NCI-H2196 treated with DMSO at 0.1 percent for 48 hours (cell line): ENCODE data around the gene PRSS36.
A peak's percentile ranks its signal among the peaks of the same experiment; 100 is the strongest.
"Not testable (repeated sequence)": the region's sequence is repeated elsewhere in the genome, so short reads cannot be mapped to it uniquely, and the experiment has no call there.

Experiments
- DNase-seq: peaks from one replicate; lab custom pipeline; 2025; ENCODE audit not compliant: unreplicated experiment; lab: John Stamatoyannopoulos, UW

Gene PRSS36

DNA sequence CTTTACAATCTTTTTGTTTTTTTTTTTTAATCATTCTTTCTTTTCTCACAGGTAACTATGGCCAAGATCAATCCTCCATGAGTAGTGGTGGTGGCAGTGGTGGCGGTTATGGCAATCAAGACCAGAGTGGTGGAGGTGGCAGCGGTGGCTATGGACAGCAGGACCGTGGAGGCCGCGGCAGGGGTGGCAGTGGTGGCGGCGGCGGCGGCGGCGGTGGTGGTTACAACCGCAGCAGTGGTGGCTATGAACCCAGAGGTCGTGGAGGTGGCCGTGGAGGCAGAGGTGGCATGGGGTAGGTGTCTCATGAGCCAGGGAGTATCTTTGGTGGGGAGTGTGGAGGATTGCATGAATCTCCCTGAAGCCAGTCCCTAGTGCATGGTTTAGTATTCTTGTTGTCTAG lies 35.0 kb upstream of the PRSS36 start:
- DNase-seq, result no peak

DNA sequence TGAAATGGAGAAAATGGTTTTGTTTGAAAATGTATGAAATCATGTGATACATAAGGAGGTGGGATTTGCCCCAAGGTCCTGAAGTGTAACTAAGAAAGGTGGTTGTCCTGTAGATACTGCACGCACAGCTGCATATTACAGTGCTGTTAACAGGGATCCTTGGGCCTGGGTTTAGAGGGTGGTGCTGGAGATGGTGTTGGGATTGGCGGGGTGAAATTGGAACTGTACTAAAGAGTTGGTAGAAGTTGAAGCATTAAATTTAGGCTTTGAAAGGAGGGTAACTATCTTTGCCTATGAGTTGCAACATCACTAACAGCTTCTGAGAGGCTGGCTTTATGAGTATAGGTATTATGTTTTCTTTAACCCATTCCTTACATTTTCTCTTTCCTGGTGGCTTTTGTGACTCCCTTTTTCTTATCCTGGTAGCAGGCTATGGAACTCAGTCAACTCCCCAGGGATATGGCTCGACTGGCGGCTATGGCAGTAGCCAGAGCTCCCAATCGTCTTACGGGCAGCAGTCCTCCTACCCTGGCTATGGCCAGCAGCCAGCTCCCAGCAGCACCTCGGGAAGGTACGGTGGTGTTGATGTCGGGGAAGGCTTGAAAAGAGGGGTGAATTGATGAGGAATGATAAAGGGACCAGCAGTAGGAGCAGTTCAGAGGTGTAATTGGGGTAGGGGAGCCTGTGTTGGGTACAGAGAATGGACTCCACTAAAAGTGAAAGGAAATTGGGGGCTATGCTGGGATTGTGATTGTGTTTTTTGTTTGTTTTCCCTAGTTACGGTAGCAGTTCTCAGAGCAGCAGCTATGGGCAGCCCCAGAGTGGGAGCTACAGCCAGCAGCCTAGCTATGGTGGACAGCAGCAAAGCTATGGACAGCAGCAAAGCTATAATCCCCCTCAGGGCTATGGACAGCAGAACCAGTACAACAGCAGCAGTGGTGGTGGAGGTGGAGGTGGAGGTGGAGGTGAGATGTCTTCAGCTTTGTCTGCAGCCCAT lies 33.9 kb upstream of the PRSS36 start:
- no peak for DNase-seq

DNA sequence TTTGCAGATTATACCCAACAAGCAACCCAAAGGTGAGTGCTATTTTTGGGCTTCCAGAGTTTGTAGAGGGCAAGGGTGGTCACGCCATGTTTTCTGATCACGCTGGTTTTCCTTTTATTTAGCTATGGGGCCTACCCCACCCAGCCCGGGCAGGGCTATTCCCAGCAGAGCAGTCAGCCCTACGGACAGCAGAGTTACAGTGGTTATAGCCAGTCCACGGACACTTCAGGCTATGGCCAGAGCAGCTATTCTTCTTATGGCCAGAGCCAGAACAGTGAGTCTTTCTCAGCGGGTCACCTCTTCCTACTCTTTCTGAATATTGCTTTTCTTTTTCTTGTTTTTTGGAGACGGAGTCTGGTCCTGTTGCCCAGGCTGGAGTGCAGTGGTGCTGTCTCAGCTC lies 32.5 kb upstream of the PRSS36 start:
- no peak for DNase-seq

DNA sequence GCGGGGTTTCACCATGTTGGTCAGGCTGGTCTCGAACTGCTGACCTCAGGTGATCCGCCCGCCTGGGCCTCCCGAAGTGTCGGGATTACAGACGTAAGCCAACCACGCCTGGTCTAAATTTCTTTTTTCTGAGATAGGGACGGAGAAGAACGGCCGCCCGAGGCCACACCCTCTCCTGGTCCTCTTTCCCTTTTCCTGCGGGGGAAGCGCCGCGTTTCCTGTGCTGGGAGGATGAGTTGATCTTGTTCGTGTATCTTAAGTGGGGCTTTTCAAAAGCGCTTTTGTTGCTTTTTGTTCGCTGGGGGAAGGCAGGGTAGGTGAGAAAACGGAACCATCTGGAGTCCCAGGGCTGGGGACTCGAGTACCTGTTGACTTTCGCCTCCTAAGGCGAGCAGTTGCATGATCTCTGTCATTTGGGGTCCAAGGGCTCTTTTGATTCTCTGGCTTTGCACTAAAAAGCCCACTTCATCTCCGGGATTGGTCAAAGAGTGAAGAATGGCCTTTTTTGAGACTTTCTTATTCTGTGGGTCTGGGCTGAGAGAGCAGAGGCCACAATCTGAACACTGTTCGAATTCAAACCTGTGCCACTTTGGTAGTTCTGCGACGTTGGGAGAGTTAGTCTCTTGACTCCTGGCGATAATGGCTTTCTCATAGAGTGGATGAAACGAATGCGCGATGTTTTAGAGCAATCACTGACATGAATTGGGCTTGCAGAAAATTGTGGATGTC lies 31.4 kb upstream of the PRSS36 start:
- DNase-seq, result no peak

DNA sequence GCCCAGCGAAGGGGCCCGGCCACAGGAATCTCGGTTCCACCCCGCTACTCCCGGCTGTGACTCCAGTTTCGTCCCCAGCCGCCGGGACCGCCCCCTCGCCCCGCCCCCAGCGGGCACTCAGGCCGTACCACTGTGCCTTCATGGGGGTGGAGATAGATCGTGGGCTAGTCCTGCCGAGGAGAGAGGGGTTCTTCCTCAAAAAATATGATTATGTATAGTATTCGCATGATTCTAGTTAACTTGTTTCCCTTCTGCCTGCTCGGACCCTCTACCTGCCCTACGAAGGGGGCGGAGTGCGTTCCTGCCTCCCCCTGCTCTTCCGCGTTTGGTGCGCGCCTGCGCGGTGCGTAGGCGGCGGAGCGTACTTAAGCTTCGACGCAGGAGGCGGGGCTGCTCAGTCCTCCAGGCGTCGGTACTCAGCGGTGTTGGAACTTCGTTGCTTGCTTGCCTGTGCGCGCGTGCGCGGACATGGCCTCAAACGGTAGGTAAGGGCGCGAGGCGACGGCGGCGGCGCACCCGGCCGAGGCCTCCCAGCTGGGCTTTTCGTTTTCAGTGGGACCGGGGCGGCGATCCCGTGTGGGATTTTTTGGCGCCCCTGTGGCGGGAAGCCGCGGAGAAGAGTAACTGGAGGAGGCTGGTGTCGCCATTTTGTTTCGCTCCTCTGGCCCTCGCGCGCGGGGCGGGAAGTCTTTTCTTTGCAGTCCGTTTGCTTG lies 30.0 kb upstream of the PRSS36 start, which contains the start of gene FUS:
Gene FUS (plus strand): TSS at position 393 of the 713 bp plus-strand sequence. CDS start 76 bp downstream, at position 469.
- DNase-seq, result peak; percentile 57

DNA sequence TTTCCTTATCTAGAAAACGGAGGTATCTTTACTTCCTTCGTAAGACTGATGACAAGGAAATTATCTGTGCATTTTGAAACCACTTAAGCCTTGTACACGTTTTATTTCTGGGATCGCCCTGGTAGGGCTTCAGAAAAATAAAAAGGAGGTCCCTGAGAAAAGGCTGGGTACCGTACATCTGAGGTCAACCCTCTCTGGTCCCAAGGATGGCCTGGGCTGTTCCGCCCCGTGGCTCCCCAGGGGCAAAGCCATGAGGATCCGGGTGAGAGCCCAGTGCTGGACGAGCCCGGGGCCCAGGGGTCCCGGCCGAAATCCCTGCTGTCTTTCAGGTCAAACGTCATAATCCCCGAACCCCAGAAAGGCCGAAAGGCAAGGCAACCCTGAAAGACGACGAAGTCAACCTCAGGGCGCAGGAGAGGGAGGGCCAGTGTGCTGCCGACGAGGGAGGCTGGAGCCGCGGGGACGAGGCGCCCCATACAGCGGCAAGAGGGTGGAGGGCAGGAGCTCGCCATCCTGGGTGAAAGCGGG lies 29.4 kb upstream of the PRSS36 start:
- no peak for DNase-seq

DNA sequence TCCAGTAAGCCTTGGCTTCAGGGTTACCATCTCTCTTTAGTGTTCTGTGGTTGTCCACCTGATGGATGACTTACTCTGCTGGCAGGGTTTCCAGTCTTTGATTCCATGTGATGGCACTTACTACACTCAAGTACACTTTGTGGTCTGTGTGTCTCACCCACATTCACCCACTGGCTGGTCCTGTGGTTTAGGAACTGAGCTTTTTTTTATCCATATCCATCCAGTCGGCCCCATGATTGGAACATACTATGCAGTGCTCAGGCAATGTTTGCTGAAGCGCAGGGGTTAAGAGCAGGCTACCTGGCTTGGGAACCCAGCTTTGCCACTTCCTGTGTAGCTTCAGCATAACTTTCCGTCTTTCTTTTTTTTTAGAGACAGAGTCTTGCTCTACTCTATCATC lies 27.3 kb upstream of the PRSS36 start:
- peak; percentile 28 for DNase-seq

DNA sequence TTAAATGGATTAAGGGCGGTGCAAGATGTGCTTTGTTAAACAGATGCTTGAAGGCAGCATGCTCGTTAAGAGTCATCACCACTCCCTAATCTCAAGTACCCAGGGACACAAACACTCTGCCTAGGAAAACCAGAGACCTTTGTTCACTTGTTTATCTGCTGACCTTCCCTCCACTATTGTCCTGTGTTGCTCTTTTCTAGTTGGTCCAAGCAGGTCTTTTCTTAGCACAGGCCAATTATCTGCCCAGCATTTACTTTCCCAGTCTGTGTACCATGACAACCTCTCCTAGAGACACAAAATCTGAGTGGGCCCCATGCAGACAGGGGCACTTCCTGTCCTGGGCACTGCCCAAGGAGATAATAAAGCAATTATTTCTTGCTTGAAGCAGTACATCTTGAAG lies 20.2 kb upstream of the PRSS36 start:
- not testable (repeated sequence) for DNase-seq

DNA sequence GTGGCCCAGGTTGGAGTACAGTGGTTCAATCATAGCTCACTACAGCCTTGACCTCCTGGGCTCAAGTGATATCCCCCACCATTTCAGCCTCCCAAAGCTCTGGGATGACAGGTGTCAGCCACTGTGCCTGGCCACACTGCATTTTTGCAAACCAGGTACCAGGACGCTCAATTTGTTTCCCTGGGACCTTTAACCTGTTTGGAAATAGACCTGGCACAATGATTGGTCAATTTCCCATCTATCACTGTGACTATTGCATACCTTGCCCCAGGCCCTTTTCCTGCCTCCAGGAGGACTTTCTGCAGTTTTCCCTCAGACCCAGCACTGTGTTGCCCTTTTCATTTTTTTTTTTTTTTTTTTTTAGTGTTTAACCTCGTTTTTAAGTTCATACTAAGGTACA lies 19.0 kb upstream of the PRSS36 start:
- no peak for DNase-seq

DNA sequence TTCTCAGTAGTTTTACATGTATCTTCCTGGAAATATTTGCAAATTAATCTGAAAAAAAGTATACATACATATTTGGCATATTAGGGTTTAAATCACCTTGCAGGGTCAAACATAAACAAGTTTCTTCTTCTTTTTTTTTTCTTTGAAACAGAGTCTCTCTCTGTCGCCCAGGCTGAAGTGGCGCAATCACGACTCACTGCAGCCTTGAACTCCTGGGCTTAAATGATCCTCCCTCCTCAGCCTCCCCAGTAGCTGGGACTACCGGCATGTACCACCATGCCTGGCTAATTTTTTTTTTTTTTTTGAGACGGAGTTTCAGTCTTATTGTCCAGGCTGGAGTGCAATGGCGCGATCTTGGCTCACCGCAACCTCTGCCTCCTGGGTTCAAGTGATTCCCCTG lies 17.4 kb upstream of the PRSS36 start:
- DNase-seq, result no peak

DNA sequence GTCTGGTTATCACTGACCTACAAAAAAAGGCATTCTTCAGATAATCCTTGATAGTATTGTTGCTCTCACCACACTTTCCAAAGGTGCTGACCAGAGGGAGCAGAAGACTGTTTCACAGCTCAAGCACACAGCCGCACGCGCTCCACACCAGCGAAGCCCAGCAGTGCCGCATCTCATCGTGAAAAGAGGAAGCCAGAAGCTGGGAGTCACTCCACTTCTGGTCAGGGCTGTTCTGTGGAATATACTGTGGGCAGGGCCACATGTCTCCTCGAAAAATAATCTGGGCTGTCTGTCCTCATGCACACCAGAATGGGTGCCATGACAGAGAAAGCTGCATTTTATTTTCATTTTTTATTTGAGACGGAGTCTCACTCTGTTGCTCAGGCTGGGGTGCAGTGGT lies 7.3 kb upstream of the PRSS36 start:
- no peak for DNase-seq

DNA sequence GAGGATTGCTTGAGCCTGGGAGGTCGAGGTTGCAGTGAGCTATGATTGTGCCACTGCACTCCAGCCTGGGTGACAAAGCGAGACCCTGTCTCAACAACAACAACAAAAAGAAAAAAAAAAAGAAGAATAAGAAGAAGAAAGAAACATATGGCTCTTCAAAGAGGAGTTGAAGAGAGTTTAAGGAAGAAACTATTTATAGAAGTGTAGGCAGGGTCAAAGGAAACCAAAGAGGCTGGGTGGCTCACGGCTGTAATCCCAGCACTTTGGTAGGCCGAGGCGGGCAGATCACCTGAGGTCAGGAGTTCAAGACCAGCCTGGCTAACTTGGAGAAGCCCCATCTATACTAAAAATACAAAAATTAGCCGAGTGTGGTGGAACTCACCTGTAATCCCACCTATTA lies 1.1 kb upstream of the PRSS36 start:
- DNase-seq, result not testable (repeated sequence)

DNA sequence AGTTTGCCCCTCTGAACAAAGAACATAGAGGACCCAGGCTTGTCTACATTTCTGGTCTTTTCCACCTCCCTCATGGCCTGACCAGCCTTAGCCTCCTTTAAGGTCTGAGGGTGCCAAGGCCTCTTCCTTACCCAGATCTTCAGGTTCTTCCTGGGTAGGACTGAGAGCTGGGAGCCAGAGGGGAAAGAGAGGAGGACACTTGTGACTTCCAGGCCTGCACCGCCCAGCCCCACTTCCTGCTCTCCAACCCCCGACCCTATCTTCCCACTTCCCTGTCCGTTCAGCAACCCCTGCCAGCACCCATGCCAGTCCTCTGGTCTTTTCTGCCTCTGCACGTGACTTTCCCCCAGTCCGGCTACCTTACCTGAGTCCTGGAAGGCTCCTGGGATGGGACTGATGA lies 534 bp downstream of the PRSS36 start:
- DNase-seq, result no peak

DNA sequence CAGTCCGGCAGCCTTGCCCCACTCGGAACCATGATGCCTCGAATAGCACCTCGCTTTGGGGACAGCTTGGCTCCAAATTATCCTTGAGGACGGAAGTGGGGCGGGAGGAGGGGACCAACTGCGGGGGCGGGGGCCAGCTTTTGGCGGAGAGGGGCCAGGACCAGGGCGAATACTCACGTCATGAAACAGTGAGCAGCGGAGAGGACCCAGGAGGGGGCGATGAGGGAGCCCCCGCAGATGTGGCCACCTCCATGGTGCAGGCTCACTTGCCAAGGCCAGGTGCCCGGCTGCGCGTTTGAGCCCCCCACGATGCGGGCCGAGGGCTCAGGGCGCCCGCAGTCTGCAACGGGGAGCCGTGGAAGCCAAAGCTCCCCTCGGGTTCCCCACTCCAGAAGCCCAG lies 970 bp downstream of the PRSS36 start:
- no peak for DNase-seq

DNA sequence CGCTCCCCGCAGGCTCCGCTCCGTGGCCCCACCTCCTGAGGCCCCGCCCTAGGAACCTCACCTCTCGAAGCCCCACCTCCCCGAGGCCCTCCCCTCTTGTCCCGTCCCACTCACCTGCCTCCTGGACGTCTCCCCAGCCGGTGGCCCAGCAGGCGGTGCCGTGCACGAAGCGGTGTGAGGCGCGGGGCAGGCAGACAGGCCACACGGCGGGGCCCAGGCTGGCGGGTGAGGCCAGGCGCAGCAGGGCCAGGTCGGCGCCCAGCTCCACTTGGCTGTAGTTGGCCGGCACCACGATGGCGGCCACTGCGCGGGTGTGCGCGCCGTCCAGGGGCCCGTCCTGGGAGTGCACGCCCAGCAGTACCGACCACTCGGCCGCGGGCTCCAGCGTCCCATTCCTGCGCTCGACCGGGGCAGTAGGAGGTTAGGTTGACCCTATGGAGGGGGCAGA lies 1.6 kb downstream of the PRSS36 start:
- no peak for DNase-seq

DNA sequence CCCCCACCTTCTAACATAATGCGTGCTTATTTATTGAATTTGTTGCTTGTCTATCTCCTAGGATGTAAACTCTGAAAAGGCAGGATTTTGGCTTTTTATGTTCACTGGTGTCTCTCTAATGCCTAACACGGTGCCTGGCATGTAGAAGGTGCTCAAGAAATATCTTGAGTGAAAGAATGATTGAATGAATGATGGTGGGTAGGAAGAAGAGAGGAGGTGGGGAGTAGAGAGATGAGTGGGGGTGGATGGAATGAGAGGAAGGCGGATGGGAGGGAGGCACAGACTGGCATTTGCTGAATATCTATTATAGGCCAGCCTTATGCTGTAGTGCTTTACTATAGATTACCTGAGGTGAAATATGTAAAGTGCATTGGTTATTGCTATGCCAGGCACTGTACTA lies 2.3 kb downstream of the PRSS36 start:
- no peak for DNase-seq

DNA sequence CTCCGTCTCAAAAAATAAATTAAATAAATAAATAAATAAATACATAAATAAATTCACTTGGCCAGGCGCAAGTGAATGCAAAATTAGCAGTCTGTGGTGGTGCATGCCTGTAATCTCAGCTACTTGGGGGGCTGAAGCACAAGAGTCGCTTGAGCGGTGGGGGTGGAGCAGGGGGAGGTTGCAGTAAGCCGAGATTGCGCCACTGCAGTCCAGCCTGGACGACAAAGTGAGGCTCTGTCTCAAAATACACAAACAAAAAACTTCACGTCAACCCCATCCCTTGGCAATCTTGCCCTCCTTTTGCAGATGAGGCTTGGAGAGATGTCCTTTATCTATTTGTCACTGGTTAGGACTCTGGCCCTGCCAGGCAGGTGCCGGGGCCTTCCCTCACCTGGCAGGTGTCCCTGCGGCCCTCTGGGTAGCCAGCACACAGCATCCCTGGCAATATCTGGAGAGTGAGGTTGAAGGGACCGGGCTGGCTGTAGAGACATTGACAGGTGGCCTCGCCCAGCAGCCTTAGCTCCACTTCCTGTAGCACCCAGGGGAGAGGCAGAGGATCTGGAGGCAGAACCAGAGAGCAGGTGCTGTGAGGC lies 4.4 kb downstream of the PRSS36 start:
- no peak for DNase-seq

DNA sequence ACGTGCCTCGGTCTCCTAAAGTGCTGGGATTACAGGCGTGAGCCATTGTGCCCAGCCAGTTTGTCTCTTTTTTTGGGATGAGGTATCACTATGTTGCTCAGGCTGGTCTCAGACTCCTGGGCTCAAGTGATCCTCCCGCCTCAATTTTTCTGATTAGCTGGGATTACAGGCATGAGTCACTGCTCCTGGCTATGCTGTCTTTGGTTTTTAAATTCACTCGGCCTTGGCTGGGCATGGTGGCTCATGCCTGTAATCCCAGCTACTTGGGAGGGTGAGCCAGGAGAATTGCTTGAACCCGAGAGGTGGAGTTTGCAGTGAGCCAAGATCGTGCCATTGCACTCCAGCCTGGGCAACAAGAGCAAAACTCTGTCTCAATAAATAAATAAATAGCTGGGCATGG lies 5.4 kb downstream of the PRSS36 start:
- DNase-seq, result not testable (repeated sequence)

DNA sequence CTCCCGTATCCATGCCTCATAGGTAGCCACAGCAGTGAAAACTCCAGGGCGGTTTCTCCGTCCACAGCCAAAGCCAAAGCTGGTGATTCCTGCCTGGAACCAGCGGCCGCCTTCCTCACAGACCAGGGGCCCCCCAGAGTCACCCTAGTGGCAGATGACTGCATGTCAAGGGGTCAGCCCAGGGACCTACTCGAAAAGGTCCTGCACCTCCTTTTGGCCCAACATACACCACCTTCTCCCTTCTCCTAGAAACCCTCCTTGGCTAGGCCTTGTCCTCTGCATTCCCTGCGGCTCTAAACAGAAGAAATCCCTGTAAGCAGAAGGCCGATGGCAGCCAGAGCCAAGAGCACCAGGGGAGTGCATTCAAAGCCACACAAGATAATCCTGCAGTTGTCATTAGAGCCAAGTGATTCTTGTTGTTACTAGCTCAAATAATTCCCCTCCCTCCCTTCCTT lies 6.1 kb downstream of the PRSS36 start:
- DNase-seq, result no peak

DNA sequence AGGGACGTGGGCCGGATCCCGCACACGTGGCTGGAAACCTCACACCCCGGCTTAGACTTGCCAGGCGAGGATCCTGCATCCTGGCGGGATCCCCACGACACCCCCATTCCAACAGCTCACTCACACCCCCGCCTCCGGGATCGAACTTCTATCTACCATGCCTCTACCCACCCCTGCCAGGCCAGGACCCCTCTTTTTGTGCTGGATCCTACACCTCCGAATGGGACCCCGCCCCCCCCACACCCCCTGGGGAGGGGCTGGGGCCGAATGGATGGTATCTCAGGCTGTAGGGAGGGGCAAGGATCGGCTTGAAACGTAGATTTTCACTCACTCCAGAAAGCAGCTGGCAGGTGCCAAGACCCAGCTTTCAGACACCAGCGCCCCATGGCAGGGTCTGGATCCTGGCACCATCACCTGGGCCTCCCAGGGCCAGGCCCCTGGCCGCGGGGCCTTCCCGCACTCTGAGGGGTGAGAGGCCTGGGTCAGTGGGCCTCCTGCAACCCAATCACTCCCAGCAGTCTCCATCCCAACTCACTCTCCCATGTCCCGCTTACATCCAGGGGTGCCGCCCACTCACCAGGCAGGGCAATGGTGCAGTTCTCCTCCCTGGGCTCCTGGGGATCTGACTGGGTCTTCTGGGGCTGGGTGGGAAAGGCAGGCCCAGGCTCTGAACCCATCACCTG lies 6.7 kb downstream of the PRSS36 start:
- DNase-seq, result no peak
